ENCODE results near the gene NKRF. TPM values are rescaled to one million over a fixed set of nuclear protein-coding genes. Genes with fewer than 3 reads are reported as not detected.

Gene NKRF
- total RNA-seq, 1 donor from 2014 or later = 11.6 TPM

GRCh38 chrX:119605464-119606279, 552 bp downstream of the NKRF start:
- peak overlapping the region; percentile 93 for H2AFZ ChIP-seq (ENCODE audit: low read depth, low read length)
- FAIRE-seq (no peak), DNase-seq (ENCODE audit: low read depth) (no peak)
- H3K9ac ChIP-seq (ENCODE audit: low read length) = peak overlapping the region; percentile 97
- peaks cover 27% of the 10 kb centered on the region for H4K20me1 ChIP-seq (ENCODE audit: insufficient read depth, low read length)
- H3K4me3 ChIP-seq (ENCODE audit: insufficient read depth, low read depth, low read length) = peak overlapping the region; percentile 83
- Mint-ChIP-seq H3K9me3 (ENCODE audit: unreplicated experiment) (no peaks in the 10 kb centered on the region), H3K27ac (ENCODE audit: unreplicated experiment) (no peak overlapping the region), H3K4me1 (ENCODE audit: low read depth, unreplicated experiment) (peaks cover 4% of the 10 kb centered on the region), H3K4me3 (ENCODE audit: unreplicated experiment) (peak overlapping the region; percentile 93), H3K36me3 (ENCODE audit: low read depth, unreplicated experiment) (no peaks in the 10 kb centered on the region), H3K27me3 (ENCODE audit: low read depth, unreplicated experiment) (no peaks in the 10 kb centered on the region)
- H3K4me2 ChIP-seq (ENCODE audit: low read length) = peak overlapping the region; percentile 96
- no peaks in the 10 kb centered on the region for H3K27me3 ChIP-seq (ENCODE audit: insufficient read depth, low read length)
- H3K79me2 ChIP-seq (ENCODE audit: insufficient read depth, low read length) = peaks cover 46% of the 10 kb centered on the region
- H3K9me3 ChIP-seq (ENCODE audit: insufficient read depth, low read depth, low read length) = no peaks in the 10 kb centered on the region
- H3K27ac ChIP-seq (ENCODE audit: low read depth, low read length) = peak overlapping the region; percentile 83
- peaks cover 4% of the 10 kb centered on the region for H3K4me1 ChIP-seq (ENCODE audit: insufficient read depth, low read length)
- no peaks in the 10 kb centered on the region for H3K36me3 ChIP-seq (ENCODE audit: insufficient read depth, low read length)
- TF ChIP-seq EZH2 (IDR thresholded peaks at IDR 0.05; ENCODE audit: insufficient read depth, low read length) = no peak
- no peak for TF ChIP-seq CTCF (IDR thresholded peaks at IDR 0.05; ENCODE audit: insufficient read depth, low read depth, low read length)

GRCh38 chrX:119604766-119605463, 1.3 kb downstream of the NKRF start:
- H3K79me2 ChIP-seq (ENCODE audit: insufficient read depth, low read length) = peaks cover 54% of the 10 kb centered on the region
- H3K4me2 ChIP-seq (ENCODE audit: low read length) = peak overlapping the region; percentile 96
- H2AFZ ChIP-seq (ENCODE audit: low read depth, low read length) = no peak overlapping the region
- Mint-ChIP-seq H3K27me3 (ENCODE audit: low read depth, unreplicated experiment) (no peaks in the 10 kb centered on the region), H3K9me3 (ENCODE audit: unreplicated experiment) (no peaks in the 10 kb centered on the region), H3K36me3 (ENCODE audit: low read depth, unreplicated experiment) (no peaks in the 10 kb centered on the region), H3K27ac (ENCODE audit: unreplicated experiment) (peak overlapping the region; percentile 53), H3K4me1 (ENCODE audit: low read depth, unreplicated experiment) (peaks cover 4% of the 10 kb centered on the region), H3K4me3 (ENCODE audit: unreplicated experiment) (peak overlapping the region; percentile 93)
- H3K9ac ChIP-seq (ENCODE audit: low read length) = peak overlapping the region; percentile 97
- H3K4me1 ChIP-seq (ENCODE audit: insufficient read depth, low read length) = peaks cover 4% of the 10 kb centered on the region
- H3K9me3 ChIP-seq (ENCODE audit: insufficient read depth, low read depth, low read length) = no peaks in the 10 kb centered on the region
- H3K36me3 ChIP-seq (ENCODE audit: insufficient read depth, low read length) = no peaks in the 10 kb centered on the region
- DNase-seq (ENCODE audit: low read depth) (no peak), FAIRE-seq (no peak)
- TF ChIP-seq EZH2 (IDR thresholded peaks at IDR 0.05; ENCODE audit: insufficient read depth, low read length) (no peak), CTCF (IDR thresholded peaks at IDR 0.05; ENCODE audit: insufficient read depth, low read depth, low read length) (no peak)
- peak overlapping the region; percentile 70 for H3K4me3 ChIP-seq (ENCODE audit: insufficient read depth, low read depth, low read length)
- no peak overlapping the region for H3K27ac ChIP-seq (ENCODE audit: low read depth, low read length)
- H3K27me3 ChIP-seq (ENCODE audit: insufficient read depth, low read length) = no peaks in the 10 kb centered on the region
- peaks cover 27% of the 10 kb centered on the region for H4K20me1 ChIP-seq (ENCODE audit: insufficient read depth, low read length)

Measured in astrocyte (in vitro differentiated cells and primary cell).